Measurements from ENCODE around the gene ASMT.

GRCh38 chrX:1576201-1576992 is 38.5 kb upstream of the ASMT start:
- no peak for TF ChIP-seq YY1 (IDR thresholded peaks at IDR 0.05; ENCODE audit: low read depth)
- TF ChIP-seq EP300 (IDR thresholded peaks at IDR 0.05; ENCODE audit: borderline replicate concordance), result no peak
- TF ChIP-seq RAD21 (IDR thresholded peaks at IDR 0.05; ENCODE audit: low read depth), result no peak
- TF ChIP-seq, protein P1, sequence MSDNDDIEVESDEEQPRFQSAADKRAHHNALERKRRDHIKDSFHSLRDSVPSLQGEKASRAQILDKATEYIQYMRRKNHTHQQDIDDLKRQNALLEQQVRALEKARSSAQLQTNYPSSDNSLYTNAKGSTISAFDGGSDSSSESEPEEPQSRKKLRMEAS (IDR thresholded peaks at IDR 0.05), result no peak
- no peak for TF ChIP-seq EGR1 (IDR thresholded peaks at IDR 0.05)
- no peak for TF ChIP-seq REST (IDR thresholded peaks at IDR 0.05; ENCODE audit: low read depth)
- no peak for TF ChIP-seq NFIC (IDR thresholded peaks at IDR 0.05)
- no peak for TF ChIP-seq FOXM1 (IDR thresholded peaks at IDR 0.05; ENCODE audit: borderline replicate concordance, low read depth)
